ENCODE measurements around the gene PNPLA3. TPM values are rescaled to one million over a fixed set of nuclear protein-coding genes. Genes with fewer than 3 reads are reported as not detected.

PNPLA3 gene
- total RNA-seq, 1 donor from 2014 or later = 25.0 TPM

GRCh38 chr22:43922123-43922522 is 1.5 kb upstream of the PNPLA3 start:
- peak; percentile 61 for DNase-seq (ENCODE audit: low read depth)

- no peak for DNase-seq (ENCODE audit: low read depth)
These were observed 414 bp upstream of the PNPLA3 start for GRCh38 chr22:43923191-43923590.

GRCh38 chr22:43924877-43925276 is 1.3 kb downstream of the PNPLA3 start:
- no peak for DNase-seq (ENCODE audit: low read depth)

GRCh38 chr22:43925433-43926348 is 2.1 kb downstream of the PNPLA3 start:
- DNase-seq (ENCODE audit: low read depth) = peak; percentile 79

GRCh38 chr22:43926349-43926710 is 2.7 kb downstream of the PNPLA3 start:
- DNase-seq (ENCODE audit: low read depth) = no peak

GRCh38 chr22:43928468-43928867 is 4.9 kb downstream of the PNPLA3 start:
- DNase-seq (ENCODE audit: low read depth) = no peak

- no peak for DNase-seq (ENCODE audit: low read depth)
These were observed 5.3 kb downstream of the PNPLA3 start for GRCh38 chr22:43928908-43929307.

GRCh38 chr22:43931771-43932170 is 8.2 kb downstream of the PNPLA3 start:
- peak; percentile 65 for DNase-seq (ENCODE audit: low read depth)

- DNase-seq (ENCODE audit: low read depth) = no peak
These were observed 17.8 kb downstream of the PNPLA3 start for GRCh38 chr22:43941449-43941848.

- no peak for DNase-seq (ENCODE audit: low read depth)
These were observed 21.2 kb downstream of the PNPLA3 start for GRCh38 chr22:43944670-43945430.

- peak; percentile 65 for DNase-seq (ENCODE audit: low read depth)
These were observed 22.2 kb downstream of the PNPLA3 start for GRCh38 chr22:43945632-43946383.

GRCh38 chr22:43946384-43946667 is 22.7 kb downstream of the PNPLA3 start:
- DNase-seq (ENCODE audit: low read depth) = no peak

GRCh38 chr22:43948836-43949406 is 25.3 kb downstream of the PNPLA3 start:
- no peak for DNase-seq (ENCODE audit: low read depth)

- DNase-seq (ENCODE audit: low read depth) = no peak
These were observed 27.8 kb downstream of the PNPLA3 start for GRCh38 chr22:43951391-43951790.

GRCh38 chr22:43951966-43952365 is 28.4 kb downstream of the PNPLA3 start:
- no peak for DNase-seq (ENCODE audit: low read depth)

GRCh38 chr22:43953988-43954785 is 30.6 kb downstream of the PNPLA3 start:
- no peak for DNase-seq (ENCODE audit: low read depth)

- DNase-seq (ENCODE audit: low read depth) = peak; percentile 94
These were observed 31.7 kb downstream of the PNPLA3 start, which contains the start of gene SAMM50 for GRCh38 chr22:43955040-43955882. TSS of gene SAMM50 (plus strand) at chr22:43955442. CDS start at chr22:43955578, 136 bp downstream.

- DNase-seq (ENCODE audit: low read depth) = no peak
These were observed 32.5 kb downstream of the PNPLA3 start for GRCh38 chr22:43955883-43956782.
